Measurements from ENCODE around the gene SRPK2. TPM values are rescaled to one million over a fixed set of nuclear protein-coding genes. Genes with fewer than 3 reads are reported as not detected.
"Not testable (repeated sequence)": the region's sequence is repeated elsewhere in the genome, so short reads cannot be mapped to it uniquely, and the experiment has no call there.

The SRPK2 gene
- polyA plus RNA-seq, 1 donor, result 34.9 TPM

DNA sequence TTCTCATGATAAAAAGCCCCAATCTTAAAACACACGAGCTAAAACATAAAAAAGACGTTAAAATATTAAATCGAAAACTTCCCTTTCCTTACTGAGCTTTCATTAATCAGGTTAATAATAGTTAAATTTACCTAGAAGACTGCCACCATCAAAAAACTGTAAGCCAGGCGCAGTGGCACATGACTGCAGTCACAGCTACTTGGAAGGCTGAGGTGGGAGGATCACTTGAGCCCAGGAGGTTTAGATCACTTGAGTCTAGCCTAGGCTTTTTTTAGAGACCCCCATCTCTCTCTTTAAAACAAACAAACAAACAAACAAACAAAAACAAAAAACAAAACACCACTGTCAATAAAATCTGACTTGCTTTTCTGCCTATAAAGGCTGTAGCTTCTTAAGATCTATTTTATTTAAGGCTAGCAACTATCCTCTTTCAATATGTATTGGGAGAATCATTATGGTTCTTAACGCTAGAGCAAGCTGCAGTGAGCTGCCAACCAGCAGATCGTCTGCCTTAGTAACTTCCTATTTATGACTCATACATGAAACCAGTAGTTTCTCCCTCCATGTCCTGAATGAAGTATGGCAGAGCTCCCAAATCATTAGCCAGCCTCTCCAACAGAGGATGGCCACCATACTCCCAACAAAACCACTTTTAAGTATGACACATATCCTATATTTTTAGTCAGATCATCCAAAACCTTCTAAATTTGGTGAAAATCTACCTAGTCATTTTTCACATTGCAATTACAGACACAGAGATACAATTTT, 163.7 kb downstream of the SRPK2 start:
- DNase-seq (ENCODE audit: low read depth), result no peak

DNA sequence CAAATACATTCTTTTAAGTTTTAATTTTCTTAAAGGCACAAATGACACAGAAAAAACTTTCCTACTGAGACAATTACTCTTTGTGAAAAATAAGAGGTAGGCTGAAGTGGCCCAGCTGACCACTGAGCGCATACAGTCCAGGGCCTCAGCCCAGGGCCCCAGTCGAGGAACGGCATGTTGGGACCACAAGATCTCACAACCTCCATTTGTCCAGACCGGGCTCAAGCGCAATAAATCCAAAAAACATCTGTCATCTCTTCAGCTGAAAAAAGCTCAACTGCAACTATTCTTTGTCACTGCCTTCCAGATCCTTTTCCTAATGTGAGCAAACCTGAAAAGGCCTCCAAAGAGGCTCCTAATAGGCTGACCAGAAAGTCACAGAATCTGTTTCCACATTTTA, 165.8 kb downstream of the SRPK2 start:
- DNase-seq (ENCODE audit: low read depth), result no peak

DNA sequence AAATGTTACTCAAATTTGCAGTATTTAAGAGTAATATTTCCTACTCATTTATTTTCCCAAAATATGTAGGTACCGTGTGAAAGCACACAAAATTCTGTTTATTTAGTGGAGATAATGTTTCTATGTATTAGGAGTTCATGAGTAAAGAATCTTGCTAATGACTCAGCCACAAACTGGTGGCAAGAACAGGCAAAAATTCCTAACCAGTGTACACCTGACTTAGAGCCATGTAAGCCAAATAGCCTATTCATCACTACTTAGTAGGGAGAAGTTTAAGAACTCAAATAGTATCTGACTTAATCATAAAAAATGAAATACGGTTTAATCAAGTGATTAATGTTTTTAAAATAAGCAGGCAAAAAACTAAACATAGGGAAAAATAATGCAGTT, 169.0 kb downstream of the SRPK2 start:
- no peak for DNase-seq (ENCODE audit: low read depth)

DNA sequence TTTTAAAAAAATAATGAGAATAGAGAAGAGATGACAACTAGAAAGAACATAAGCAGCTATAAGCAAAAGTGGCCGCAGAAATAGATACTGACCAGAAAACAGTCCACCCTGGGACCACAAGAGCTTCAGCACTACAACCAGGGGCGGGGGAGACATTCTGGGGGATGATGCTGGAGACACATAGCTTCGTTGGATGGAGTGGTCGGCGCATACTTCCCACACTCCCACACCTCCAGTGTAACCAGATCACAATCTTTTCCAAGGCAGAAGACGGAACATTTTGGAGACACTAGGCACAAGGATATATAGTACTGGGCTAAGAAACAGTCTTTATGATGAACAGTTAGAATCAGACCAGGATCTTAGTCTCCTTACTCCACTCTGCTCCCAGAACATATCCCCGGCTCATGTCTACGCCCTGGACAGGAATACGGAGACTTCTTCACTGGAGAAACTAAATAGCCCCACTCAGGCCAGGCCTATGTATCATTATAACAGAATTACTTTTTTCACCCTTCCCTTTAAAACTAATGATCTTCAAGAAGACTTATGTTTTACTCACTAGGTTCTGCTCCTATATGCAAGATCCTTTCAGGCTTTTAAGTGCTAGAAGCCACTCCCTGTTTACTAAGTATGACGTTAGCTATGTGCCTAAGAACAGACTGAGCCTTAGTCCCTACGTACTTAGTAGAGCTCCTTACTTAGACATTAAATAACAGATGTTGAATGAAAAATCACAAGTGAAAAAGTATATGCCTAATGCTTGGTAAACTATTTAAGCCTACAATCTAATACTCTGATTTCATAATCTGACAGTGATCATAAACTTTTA, 169.6 kb downstream of the SRPK2 start:
- no peak for DNase-seq (ENCODE audit: low read depth)

DNA sequence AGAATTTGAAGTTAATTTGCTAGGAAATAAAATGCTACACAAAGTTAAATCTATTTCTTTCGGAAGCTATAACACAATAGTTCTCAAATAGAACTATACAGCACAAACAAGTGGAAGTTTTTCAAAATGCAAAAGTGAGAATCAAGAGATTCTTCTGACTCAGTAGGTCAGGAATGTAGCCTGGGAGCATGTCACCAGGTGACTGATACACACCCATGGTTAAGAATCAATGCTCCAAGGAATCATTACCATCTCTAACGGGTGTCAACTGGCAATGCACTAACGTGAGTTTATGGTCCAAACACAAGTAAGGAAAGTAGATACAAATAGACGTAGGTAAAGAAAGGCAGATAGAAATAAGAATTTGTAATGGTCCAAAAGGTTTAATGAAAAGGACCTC, 170.5 kb downstream of the SRPK2 start:
- no peak for DNase-seq (ENCODE audit: low read depth)

DNA sequence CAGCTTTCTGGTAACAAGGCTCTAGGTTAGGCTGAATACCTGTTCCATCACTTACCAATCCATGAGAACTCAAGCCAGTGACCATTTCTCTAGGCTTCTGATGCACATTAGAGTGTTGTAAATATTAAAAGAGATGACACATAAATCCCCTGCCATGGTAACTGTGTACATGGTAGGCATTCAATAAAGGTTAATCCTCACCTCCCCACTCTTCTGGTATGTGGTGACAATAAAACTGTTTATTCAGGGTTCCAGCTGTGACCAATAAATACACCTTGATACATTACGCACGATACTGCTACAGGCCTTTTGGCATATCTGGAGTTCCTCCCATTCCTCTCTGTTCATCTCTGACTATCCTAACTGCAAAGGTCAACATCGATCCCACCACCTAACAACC, 171.9 kb downstream of the SRPK2 start:
- no peak for DNase-seq (ENCODE audit: low read depth)

DNA sequence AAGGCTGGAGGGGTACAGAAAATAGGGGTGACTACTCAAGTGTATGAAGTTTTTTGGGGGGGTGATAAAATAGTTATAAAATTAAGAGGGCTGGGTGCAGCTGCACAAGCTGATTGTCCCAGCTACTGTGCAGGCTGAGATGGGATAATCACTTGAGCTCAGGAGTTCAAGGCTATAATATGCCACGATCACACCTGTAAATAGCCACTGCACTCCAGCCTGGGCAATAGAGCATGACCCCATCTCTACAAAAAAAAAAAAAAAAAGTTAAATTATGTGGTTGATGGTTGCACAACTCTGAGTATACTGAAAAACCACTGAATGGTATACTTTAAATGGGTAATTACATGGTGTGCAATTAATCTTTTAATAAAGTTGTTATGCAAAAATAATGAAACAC, 172.9 kb downstream of the SRPK2 start:
- DNase-seq (ENCODE audit: low read depth), result no peak

DNA sequence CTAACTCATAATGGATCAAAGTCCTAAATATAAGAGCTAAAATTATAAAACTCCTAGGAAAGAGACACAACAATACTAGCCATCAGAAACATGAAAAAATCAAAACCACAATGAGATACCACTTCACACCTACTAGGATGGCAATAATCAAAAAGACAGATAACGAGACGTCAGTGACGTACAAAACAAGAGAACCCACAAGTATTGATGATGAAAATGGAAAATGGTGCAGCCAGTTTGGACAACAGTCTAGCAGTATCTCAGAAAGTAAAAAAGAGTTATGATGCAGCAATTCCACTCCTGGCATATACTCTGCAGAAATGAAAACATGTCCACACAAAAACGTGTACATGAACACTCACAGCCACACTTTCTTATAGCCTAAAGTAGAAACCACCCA, 173.5 kb downstream of the SRPK2 start:
- DNase-seq (ENCODE audit: low read depth), result no peak

DNA sequence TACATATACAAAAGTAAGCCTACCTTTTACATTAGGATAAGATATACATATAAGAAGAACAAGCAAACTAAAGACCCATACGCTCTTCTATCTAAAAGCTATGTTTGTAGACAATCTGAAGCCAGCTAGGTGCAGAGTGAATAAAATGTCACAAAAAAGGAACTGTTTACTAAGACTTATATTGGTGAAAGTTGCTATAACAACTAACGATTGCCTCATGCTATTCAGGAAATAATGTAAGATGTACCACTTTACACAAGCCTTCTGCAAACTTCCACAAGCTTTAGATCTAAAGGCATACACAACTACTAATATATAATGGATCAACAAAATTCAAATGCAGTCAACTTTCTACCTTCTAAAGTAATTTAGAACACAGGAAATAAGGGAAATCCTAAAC, 175.1 kb downstream of the SRPK2 start:
- no peak for DNase-seq (ENCODE audit: low read depth)

DNA sequence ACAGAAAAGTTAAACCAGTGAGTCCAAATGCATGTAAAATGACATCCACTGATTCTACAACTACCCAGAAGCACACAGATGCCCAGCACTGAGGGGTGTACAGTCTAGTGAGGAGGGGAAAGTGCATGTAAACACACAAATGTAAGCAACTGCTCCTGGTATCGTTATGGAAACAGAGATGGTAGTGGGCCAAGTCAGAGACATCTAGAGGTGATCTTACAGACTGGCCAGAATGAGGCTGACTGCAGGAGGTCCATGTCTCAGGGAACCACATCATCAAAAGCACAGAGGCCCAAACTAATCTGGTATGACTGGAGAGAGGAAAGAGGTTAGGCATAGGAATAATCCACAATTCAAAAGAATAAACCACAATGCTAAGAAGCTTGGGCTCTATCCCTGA, 176.5 kb downstream of the SRPK2 start:
- no peak for DNase-seq (ENCODE audit: low read depth)

DNA sequence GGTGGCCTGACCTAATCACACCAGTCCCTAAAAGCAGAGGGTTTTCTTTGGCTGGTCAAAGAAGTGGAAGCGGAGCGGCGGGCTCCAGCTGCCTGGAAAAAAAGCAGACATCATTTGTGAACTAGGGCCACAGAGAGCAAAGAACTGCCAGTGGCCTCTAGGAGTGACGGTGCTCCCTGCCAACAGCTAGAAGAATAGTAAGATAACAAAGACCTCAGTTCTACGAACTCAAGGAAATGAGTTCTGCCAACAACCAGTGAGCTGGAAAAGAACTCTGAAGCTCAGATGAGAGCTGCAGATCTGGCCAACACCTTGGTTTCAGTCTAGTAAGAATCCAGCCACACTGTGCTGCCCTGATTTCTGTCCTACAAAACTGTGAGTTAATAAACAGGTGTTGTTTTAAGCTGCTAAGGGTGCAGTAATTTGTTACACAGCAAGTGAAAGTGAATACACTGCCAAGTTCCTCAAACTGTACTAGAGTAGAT, 178.0 kb downstream of the SRPK2 start:
- DNase-seq (ENCODE audit: low read depth), result no peak

DNA sequence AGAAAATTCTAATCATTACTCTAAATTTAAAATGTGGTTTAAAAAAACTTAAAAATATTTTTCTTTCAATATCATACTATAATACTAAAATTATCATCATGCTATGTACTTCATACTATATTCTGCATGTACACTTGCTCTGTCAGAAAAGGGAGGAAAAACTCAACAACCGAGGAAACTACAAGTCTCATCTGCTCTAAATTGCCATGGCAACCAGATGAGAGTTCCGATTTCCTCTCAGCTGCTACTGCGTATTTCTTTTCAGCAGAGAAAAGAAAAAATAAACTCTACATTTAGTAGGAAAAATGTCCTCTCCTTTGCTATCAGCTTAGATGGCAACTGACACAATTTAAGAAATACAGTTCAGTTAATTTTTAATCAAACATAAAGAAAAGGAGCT, 178.9 kb downstream of the SRPK2 start:
- DNase-seq (ENCODE audit: low read depth), result no peak

DNA sequence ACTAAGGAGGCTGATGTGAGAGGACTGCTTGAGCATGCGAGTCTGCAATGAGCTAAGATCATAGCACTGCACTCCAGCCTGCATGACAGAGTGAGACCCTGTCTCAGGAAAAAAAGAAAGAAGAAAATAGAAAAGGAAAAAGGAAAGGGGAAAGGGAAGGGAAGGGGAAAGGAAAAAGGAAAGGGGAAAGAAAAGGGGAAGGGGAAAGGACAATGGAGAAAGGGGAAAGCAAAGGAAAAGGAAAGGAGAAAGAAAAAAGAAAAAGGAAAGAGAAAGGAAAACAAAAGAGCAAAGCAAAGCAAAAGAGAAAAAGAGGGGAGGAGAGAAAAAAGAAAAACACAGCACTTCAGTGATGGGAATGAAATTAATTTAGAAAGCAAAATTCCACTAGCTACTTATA, 179.3 kb downstream of the SRPK2 start:
- no peak for DNase-seq (ENCODE audit: low read depth)

DNA sequence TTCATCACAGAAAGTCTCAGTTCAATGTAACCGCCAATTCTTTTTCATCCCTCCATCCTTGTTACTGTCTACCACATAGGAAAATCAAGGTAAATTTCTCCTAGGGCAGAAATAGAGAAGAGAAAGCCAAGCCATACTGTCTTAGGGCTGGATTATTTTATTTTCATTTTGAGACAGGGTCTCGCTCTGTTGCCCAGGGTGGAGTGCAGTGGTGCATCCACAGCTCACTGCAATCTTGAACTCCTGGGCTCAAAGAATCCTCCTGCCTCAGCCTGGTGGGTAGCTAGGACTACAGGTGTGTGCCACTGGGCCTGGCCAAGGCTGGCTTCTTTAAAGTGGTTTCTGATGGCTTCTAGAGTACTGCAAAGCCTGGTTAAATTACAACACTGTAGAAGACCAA, 181.7 kb downstream of the SRPK2 start:
- DNase-seq (ENCODE audit: low read depth), result no peak

DNA sequence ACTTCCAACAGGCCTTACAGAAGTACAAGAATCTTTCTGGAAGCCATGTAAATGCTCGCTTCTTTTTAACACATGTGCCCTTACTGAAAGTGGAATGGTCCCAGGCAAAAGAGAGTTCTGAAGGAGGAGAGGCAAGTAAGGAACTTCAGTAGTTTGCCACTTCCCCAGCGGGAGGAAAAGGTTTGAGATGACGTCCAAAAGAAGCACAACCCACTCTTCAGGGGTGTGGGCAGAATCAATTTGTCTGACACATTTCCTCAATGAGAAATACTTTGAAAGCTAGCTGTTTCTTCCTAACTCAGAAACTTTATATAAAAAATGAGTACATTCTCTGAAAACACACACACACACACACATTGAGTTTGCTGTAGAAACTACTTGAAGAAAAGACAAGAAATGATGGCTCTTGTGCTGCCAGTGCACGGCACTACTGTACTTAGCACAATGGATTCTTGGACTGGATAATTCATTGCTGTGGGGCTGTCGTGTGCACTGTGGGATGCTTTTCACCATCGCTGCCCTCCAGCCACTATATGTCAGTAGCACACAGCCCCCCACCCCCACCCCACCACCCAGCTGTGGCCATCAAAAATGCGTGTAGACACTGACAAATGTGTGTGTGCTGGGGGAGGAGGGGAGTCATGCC, 183.0 kb downstream of the SRPK2 start:
- DNase-seq (ENCODE audit: low read depth), result no peak

DNA sequence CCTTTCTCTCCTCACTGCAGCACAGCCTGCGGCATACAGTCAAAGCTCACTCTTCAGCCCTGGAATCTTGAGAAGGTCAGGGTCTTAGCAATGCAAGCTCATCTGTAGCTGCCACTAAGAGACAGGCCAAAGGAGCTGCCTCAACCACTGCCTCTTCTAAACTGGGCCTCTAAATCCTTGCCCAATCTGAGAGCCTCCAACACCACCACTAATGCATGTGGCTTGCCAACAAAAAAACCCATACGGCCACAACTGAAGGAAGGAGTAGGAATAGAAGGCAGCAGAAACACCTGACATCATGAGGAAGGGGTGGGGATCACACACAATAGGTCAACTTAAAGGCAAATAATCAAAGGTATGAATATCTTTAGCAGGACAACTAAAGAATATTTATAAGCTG, 183.8 kb downstream of the SRPK2 start:
- DNase-seq (ENCODE audit: low read depth), result no peak

DNA sequence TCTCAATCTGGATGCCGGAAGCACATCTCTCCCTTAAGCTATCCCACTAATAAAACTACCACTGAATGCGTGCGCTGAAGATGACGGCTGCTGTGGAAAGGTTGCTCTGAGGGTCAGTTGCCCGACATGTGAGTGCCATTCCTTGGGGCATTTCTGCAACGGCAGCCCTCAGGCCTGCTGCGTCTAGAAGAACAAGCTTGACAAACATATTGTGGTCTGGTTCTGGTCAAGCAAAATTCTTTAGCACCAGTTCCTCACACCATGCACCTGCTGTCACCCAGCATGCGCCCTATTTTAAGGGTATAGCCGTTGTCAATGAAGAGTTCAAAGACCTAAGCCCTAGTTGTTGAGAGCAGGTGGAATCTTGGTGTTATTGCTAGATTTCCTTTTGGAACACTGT, 184.2 kb downstream of the SRPK2 start:
- DNase-seq (ENCODE audit: low read depth), result no peak

DNA sequence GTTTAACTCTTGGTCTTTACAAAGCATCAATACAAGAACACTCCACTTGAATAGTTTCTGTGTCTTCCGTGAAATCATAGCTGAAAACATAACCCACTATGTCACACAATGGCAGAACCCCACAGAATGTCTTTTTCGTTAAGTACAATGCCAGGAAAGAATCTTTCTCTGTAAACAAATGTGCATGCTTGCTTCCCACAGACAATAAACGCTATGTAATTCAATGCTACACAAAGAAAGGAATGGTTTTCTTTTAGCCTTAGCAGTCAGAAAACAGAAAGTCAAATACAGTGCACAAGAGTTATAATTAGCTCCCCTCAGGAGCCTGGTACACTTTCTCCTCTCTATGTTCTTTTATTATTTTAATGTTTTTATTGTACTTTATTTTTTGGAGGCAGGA, 186.1 kb downstream of the SRPK2 start:
- DNase-seq (ENCODE audit: low read depth), result no peak

DNA sequence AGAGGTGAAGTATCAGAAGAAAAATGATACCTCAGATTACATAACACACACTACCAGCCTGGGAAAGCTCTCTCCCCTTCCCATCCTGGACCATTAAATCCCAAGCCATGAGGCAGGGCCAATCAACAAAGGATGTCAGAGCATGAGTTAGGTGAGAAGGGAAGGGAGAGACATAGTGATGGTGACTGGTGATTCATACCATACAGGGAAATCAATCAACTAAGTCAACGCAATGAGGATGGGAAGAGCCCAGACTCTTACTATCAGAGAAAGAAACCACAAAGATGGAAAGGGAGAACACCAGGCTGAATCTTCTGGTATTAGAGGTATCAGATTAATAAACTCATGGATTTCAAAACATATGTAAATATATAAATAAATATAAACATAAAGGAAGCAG, 189.3 kb downstream of the SRPK2 start:
- DNase-seq (ENCODE audit: low read depth), result no peak

DNA sequence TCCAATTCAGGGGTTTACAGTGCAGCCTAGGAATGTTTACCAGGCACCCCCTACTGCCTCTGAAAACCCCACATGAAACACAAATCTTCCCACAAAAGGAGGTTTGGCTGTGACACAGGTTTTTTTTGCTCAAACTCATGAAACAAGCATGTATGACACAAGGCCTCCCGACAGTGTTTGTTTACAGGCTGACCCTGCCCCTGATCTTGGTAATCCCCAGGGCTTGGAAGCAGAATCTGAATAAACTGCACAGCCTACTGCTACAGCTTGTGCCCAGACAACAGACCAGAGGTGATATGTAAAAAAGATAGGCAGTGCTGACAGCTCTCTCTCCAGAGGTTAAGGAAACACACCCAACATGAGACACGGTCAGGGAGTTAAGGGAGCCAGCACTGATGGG, 190.5 kb downstream of the SRPK2 start:
- DNase-seq (ENCODE audit: low read depth), result no peak

DNA sequence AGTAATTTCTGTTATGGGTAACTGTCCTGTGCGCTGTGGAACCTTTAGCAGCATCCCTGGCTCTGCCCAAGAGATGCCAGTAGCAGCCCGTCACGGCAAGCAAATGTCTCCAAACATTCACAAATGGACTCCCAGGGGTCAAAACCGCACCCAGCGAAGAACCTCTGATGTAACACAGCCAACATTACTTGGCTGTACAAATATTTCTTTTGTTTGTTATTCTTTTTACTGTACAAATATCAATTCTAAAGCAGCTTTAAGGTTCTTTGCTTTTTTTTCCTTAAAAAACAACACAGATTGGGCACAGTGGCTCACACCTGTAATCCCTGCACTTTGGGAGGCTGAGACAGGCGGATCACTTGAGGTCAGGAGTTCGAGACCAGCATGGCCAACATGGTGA, 192.2 kb downstream of the SRPK2 start:
- DNase-seq (ENCODE audit: low read depth), result no peak

DNA sequence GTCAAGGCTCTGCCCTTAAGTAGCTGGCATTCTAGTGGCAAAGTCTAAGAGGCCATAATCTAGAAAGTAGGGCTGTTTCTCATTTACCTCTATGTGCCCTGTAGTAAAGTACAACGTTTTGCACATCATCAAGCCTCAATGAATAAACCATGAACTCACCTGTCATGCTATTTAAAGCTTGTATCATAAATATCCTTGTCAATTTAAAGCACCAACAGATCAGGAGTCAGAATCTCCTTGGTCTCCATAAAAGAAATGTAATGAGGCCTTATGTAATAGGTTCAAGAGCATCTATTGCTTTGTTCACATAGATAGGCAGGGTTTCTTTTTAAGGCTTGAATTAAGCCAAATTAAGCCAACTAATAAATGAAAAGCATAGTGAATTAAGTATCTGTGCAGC, 192.8 kb downstream of the SRPK2 start:
- no peak for DNase-seq (ENCODE audit: low read depth)

DNA sequence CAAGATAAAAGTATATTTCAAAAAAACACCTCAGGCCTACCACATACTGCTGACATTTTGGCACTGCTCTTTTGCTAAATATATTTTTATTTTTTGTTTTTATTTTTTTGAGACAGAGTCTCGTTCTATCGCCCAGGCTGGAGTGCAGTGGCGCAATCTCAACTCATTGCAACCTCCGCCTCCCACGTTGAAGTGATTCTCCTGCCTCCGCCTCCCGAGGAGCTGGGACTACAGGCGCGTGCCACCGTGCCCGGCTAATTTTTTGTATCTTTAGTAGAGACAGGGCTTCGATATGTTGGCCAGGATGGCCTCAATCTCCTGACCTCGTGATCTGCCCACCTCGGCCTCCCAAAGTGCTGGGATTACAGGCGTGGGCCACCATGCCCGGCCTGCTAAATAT, 193.8 kb downstream of the SRPK2 start:
- DNase-seq (ENCODE audit: low read depth), result not testable (repeated sequence)
